Cardiac muscle cell (in vitro differentiated cells and primary cell): Measurements from ENCODE around the gene EDARADD. TPM values are rescaled to one million over a fixed set of nuclear protein-coding genes. Genes with fewer than 3 reads are reported as not detected.
"Not testable (repeated sequence)": the region's sequence is repeated elsewhere in the genome, so short reads cannot be mapped to it uniquely, and the experiment has no call there.

Source experiments
- DNase-seq, 2 donors: peaks; one replicate each; pipeline versions ENCODE4 v3.0.0 to v3.0.0-alpha.2; 2010 to 2017; ENCODE audit warnings: low read depth in 1 of 2, low spot score in 1 of 2
- H3K27ac ChIP-seq: fragments of 200-600 bp; sonication (generic); 2 replicates; pipeline ENCODE4 v1.5.1; 2016
- H3K27me3 ChIP-seq: fragments of 200-600 bp; sonication (generic); 2 replicates; pipeline ENCODE4 v1.6.0; 2016; ENCODE audit warnings: control low read depth
- H3K36me3 ChIP-seq: fragments of 200-600 bp; sonication (generic); 2 replicates; pipeline ENCODE4 v1.5.1; 2016; ENCODE audit warnings: control low read depth
- H3K4me1 ChIP-seq: fragments of 200-600 bp; sonication (generic); 2 replicates; pipeline ENCODE4 v1.8.1; 2017; ENCODE audit warnings: low read depth, mild to moderate bottlenecking, mixed run types
- H3K4me3 ChIP-seq: fragments of 200-600 bp; sonication (generic); 2 replicates; pipeline ENCODE4 v1.5.1; 2016; ENCODE audit warnings: mild to moderate bottlenecking
- H3K9me3 ChIP-seq: fragments of 200-600 bp; sonication (generic); 2 replicates; pipeline ENCODE4 v1.5.1; 2017; ENCODE audit warnings: low read depth, mild to moderate bottlenecking, control low read depth
- CTCF ChIP-seq: IDR thresholded peaks from 2 replicates; pipeline ENCODE4 v1.5.1; 2012; ENCODE audit warnings: low read depth, mild to moderate bottlenecking, low read length
- polyA plus RNA-seq: library from polyadenylated mRNA; unstranded; fragments of >200 nt; fragmentation: Nextera tagmentation; extraction: Ambion mirVana; gene quantifications from 2 replicates; pipeline ENCODE4 v1.2.1, GENCODE V29; 2016
- total RNA-seq: library from RNA; depleted of rRNA; stranded (reverse); fragments of >200 nt; gene quantifications from 2 replicates; pipeline ENCODE4 v1.2.3, GENCODE V29; 2016

The EDARADD gene
- total and polyA plus RNA-seq, 2 experiments from 2014 or later, result 0.24 to 0.77 TPM

GRCh38 chr1:236365999-236366570, 28.0 kb upstream of the EDARADD start:
- H3K4me3 ChIP-seq, result no peak overlapping the region
- no peaks in the 10 kb centered on the region for H3K27me3 ChIP-seq
- H3K27ac ChIP-seq, result no peak overlapping the region
- no peak for TF ChIP-seq CTCF
- no peaks in the 10 kb centered on the region for H3K9me3 ChIP-seq
- no peaks in the 10 kb centered on the region for H3K36me3 ChIP-seq
- no peaks in the 10 kb centered on the region for H3K4me1 ChIP-seq
- no peak for DNase-seq

- H3K9me3 ChIP-seq, DNase-seq, H3K36me3 ChIP-seq, H3K4me3 ChIP-seq, H3K4me1 ChIP-seq, H3K27me3 ChIP-seq, H3K27ac ChIP-seq: not testable (repeated sequence)
These were observed 27.4 kb upstream of the EDARADD start for GRCh38 chr1:236366681-236367080.

- H3K4me1 ChIP-seq, result no peaks in the 10 kb centered on the region
- no peaks in the 10 kb centered on the region for H3K9me3 ChIP-seq
- TF ChIP-seq CTCF, result no peak
- H3K27ac ChIP-seq, result no peak overlapping the region
- no peaks in the 10 kb centered on the region for H3K36me3 ChIP-seq
- no peaks in the 10 kb centered on the region for H3K27me3 ChIP-seq
- no peak overlapping the region for H3K4me3 ChIP-seq
- no peak for DNase-seq
These were observed 23.7 kb upstream of the EDARADD start for GRCh38 chr1:236370420-236370819.

- Histone ChIP-seq H3K4me1 (no peaks in the 10 kb centered on the region), H3K4me3 (no peak overlapping the region), H3K27me3 (no peaks in the 10 kb centered on the region), H3K36me3 (no peaks in the 10 kb centered on the region), H3K27ac (no peak overlapping the region), H3K9me3 (no peaks in the 10 kb centered on the region)
- no peak for DNase-seq
- no peak for TF ChIP-seq CTCF
These were observed 23.0 kb upstream of the EDARADD start for GRCh38 chr1:236371083-236371482.

GRCh38 chr1:236377832-236378535, 16.1 kb upstream of the EDARADD start:
- Histone ChIP-seq H3K36me3 (no peaks in the 10 kb centered on the region), H3K4me1 (no peaks in the 10 kb centered on the region), H3K27me3 (no peaks in the 10 kb centered on the region), H3K4me3 (no peak overlapping the region), H3K27ac (no peak overlapping the region), H3K9me3 (no peaks in the 10 kb centered on the region)
- TF ChIP-seq CTCF, result no peak
- DNase-seq, result no peak

- Histone ChIP-seq H3K27ac (no peak overlapping the region), H3K36me3 (no peaks in the 10 kb centered on the region), H3K27me3 (no peaks in the 10 kb centered on the region), H3K4me3 (no peak overlapping the region), H3K9me3 (no peaks in the 10 kb centered on the region), H3K4me1 (no peaks in the 10 kb centered on the region)
- TF ChIP-seq CTCF, result no peak
- no peak for DNase-seq
These were observed 12.4 kb upstream of the EDARADD start for GRCh38 chr1:236381565-236382158.
